RWPE2 (cell line): ENCODE results near the gene NOX5.

Source experiments
- ATAC-seq: fragments of 200-7000 bp; cut with Tn5 transposase; 3 replicates; pipeline ENCODE4 v1.9.1; 2021; ENCODE audit warnings: low read depth
- DNase-seq: peaks from one replicate; pipeline ENCODE4 v3.0.0-alpha.2; 2020; ENCODE audit warnings: low spot score
- H3K27ac ChIP-seq: fragments of 450-650 bp; 2 replicates; pipeline ENCODE4 v1.5.1; 2017; ENCODE audit warnings: mild to moderate bottlenecking; ENCODE audit not compliant: poor library complexity, severe bottlenecking
- H3K27me3 ChIP-seq: fragments of 250-450 bp; sonication (Bioruptor Pico); 2 replicates; pipeline ENCODE4 v1.5.1; 2021; ENCODE audit warnings: mild to moderate bottlenecking, moderate library complexity; ENCODE audit not compliant: insufficient read depth, poor library complexity, severe bottlenecking
- H3K36me3 ChIP-seq: fragments of 250-450 bp; sonication (Bioruptor Pico); 2 replicates; pipeline ENCODE4 v1.5.1; 2020; ENCODE audit warnings: low read depth, mild to moderate bottlenecking, moderate library complexity
- H3K4me1 ChIP-seq: fragments of 250-450 bp; sonication (Bioruptor Pico); 2 replicates; pipeline ENCODE4 v1.5.1; 2021; ENCODE audit warnings: mild to moderate bottlenecking, moderate library complexity; ENCODE audit not compliant: insufficient read depth, poor library complexity, severe bottlenecking
- H3K4me3 ChIP-seq: fragments of 250-450 bp; sonication (Bioruptor Pico); 2 replicates; pipeline ENCODE4 v1.5.1; 2021; ENCODE audit warnings: mild to moderate bottlenecking, moderate library complexity; ENCODE audit not compliant: severe bottlenecking
- H3K9me3 ChIP-seq: fragments of 250-450 bp; sonication (Bioruptor Pico); 2 replicates; pipeline ENCODE4 v1.5.1; 2021; ENCODE audit warnings: mild to moderate bottlenecking, moderate library complexity; ENCODE audit not compliant: severe bottlenecking
- CTCF ChIP-seq: fragments of 450-650 bp; IDR thresholded peaks from one replicate; pipeline ENCODE4 v1.5.1; 2017; ENCODE audit warnings: mild to moderate bottlenecking, moderate library complexity; ENCODE audit not compliant: poor library complexity, severe bottlenecking

The NOX5 gene

GRCh38 chr15:69027976-69028518 lies 13.6 kb downstream of the NOX5 start:
- Histone ChIP-seq H3K27me3 (no peaks in the 10 kb centered on the region), H3K36me3 (no peaks in the 10 kb centered on the region), H3K27ac (no peak overlapping the region), H3K4me1 (no peaks in the 10 kb centered on the region), H3K4me3 (no peak overlapping the region), H3K9me3 (no peaks in the 10 kb centered on the region)
- DNase-seq: no peak
- no peak for TF ChIP-seq CTCF
- no peak for ATAC-seq

- TF ChIP-seq CTCF: peak; percentile 36
- no peak for DNase-seq
- H3K27ac ChIP-seq: no peak overlapping the region
- no peak for ATAC-seq
- no peak overlapping the region for H3K4me3 ChIP-seq
- no peaks in the 10 kb centered on the region for H3K9me3 ChIP-seq
- H3K4me1 ChIP-seq: peaks cover 17% of the 10 kb centered on the region
- H3K36me3 ChIP-seq: no peaks in the 10 kb centered on the region
- H3K27me3 ChIP-seq: no peaks in the 10 kb centered on the region
These were observed 16.8 kb downstream of the NOX5 start for GRCh38 chr15:69031013-69032001.

- Histone ChIP-seq H3K27me3 (no peaks in the 10 kb centered on the region), H3K4me3 (no peak overlapping the region), H3K36me3 (no peaks in the 10 kb centered on the region), H3K4me1 (peaks cover 17% of the 10 kb centered on the region), H3K27ac (no peak overlapping the region), H3K9me3 (no peaks in the 10 kb centered on the region)
- ATAC-seq (no peak), DNase-seq (no peak)
- no peak for TF ChIP-seq CTCF
These were observed 17.5 kb downstream of the NOX5 start for GRCh38 chr15:69032031-69032430.

- no peak overlapping the region for H3K4me3 ChIP-seq
- no peak for DNase-seq
These were observed 18.3 kb downstream of the NOX5 start for GRCh38 chr15:69032703-69033373.

More at GRCh38 chr15:69032703-69033373, 18.3 kb downstream of the NOX5 start:
- Histone ChIP-seq H3K27me3 (no peaks in the 10 kb centered on the region), H3K9me3 (no peaks in the 10 kb centered on the region), H3K27ac (no peak overlapping the region), H3K4me1 (peaks cover 17% of the 10 kb centered on the region), H3K36me3 (no peaks in the 10 kb centered on the region)
- TF ChIP-seq CTCF: no peak
- no peak for ATAC-seq
